ENCODE measurements around the gene ROBO2.

- no peak for TF ChIP-seq CTCF (IDR thresholded peaks at IDR 0.05; ENCODE audit: poor library complexity)
- TF ChIP-seq EZH2 (IDR thresholded peaks at IDR 0.05; ENCODE audit: borderline replicate concordance), result no peak
Observed at GRCh38 chr3:77081240-77081661, 41.4 kb downstream of the ROBO2 start.

Data from hepatocyte (in vitro differentiated cells).